ENCODE results near the gene PLSCR4.

DNA sequence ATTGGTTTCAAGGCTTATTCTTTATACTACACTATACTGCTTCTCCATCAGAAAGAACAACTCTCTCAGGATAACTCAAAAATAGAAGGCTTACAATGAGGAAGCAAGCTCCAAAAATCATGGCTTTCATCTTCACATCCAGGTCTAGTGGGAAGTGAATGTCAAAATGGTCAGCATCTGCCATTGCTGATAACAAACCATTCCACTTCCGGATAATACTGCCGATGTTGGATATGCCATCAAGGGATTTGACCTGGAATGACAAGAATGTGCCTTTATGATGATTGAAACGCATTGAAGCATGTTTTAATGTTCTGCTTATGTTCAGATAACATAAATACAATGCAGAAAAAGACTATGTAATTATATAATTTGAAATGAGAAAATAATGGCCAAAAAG is 55.9 kb downstream of the PLSCR4 start:
- TF ChIP-seq KLF16 (tag by site-specific recombination; IDR thresholded peaks at IDR 0.05), result no peak
- TF ChIP-seq, protein P1, sequence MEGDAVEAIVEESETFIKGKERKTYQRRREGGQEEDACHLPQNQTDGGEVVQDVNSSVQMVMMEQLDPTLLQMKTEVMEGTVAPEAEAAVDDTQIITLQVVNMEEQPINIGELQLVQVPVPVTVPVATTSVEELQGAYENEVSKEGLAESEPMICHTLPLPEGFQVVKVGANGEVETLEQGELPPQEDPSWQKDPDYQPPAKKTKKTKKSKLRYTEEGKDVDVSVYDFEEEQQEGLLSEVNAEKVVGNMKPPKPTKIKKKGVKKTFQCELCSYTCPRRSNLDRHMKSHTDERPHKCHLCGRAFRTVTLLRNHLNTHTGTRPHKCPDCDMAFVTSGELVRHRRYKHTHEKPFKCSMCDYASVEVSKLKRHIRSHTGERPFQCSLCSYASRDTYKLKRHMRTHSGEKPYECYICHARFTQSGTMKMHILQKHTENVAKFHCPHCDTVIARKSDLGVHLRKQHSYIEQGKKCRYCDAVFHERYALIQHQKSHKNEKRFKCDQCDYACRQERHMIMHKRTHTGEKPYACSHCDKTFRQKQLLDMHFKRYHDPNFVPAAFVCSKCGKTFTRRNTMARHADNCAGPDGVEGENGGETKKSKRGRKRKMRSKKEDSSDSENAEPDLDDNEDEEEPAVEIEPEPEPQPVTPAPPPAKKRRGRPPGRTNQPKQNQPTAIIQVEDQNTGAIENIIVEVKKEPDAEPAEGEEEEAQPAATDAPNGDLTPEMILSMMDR (tag by site-specific recombination; IDR thresholded peaks at IDR 0.05), result no peak
- no peak for TF ChIP-seq ZNF776 (tag by site-specific recombination; IDR thresholded peaks at IDR 0.05; ENCODE audit: borderline replicate concordance)
- TF ChIP-seq SP3 (tag by site-specific recombination; IDR thresholded peaks at IDR 0.05), result no peak
- no peak for TF ChIP-seq ZNF114 (tag by site-specific recombination; IDR thresholded peaks at IDR 0.05)
- TF ChIP-seq, protein P2, sequence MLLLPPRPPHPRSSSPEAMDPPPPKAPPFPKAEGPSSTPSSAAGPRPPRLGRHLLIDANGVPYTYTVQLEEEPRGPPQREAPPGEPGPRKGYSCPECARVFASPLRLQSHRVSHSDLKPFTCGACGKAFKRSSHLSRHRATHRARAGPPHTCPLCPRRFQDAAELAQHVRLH (tag by site-specific recombination; IDR thresholded peaks at IDR 0.05), result no peak
- TF ChIP-seq SETDB1 (IDR thresholded peaks at IDR 0.05; ENCODE audit: insufficient read length, low read length), result no peak
- no peak for TF ChIP-seq GLI2 (tag by site-specific recombination; IDR thresholded peaks at IDR 0.05; ENCODE audit: borderline replicate concordance, low read depth)
- no peak for TF ChIP-seq ZNF274 (IDR thresholded peaks at IDR 0.05; ENCODE audit: low read length)
- no peak for TF ChIP-seq ZNF274 (tag by site-specific recombination; IDR thresholded peaks at IDR 0.05; ENCODE audit: borderline replicate concordance)
- no peak for TF ChIP-seq YY1 (tag by site-specific recombination; IDR thresholded peaks at IDR 0.05)
